Hepatocyte (in vitro differentiated cells): ENCODE results near the gene ANG. TPM values are rescaled to one million over a fixed set of nuclear protein-coding genes. Genes with fewer than 3 reads are reported as not detected.

Experiments used
- DNase-seq: peaks from one replicate; pipeline ENCODE4 v3.0.0-alpha.2; 2016; ENCODE audit warnings: low spot score
- H2AFZ ChIP-seq: fragments of 200-600 bp; sonication (generic); 2 replicates; pipeline ENCODE4 v1.6.0; 2016; ENCODE audit warnings: antibody characterized with exemption, mild to moderate bottlenecking
- H3K27ac ChIP-seq: fragments of 200-600 bp; sonication (generic); 2 replicates; pipeline ENCODE4 v1.5.1; 2016; ENCODE audit warnings: mild to moderate bottlenecking
- H3K27me3 ChIP-seq: fragments of 200-600 bp; sonication (generic); 2 replicates; pipeline ENCODE4 v1.6.1; 2016
- H3K36me3 ChIP-seq: fragments of 200-600 bp; sonication (generic); replicated peaks from 2 replicates; pipeline ENCODE4 v1.5.1; 2016; ENCODE audit warnings: low read depth; ENCODE audit not compliant: insufficient read depth
- H3K4me1 ChIP-seq: fragments of 200-600 bp; sonication (generic); 2 replicates; pipeline ENCODE4 v1.5.1; 2016; ENCODE audit warnings: mild to moderate bottlenecking, moderate library complexity; ENCODE audit not compliant: insufficient read depth
- H3K4me2 ChIP-seq: fragments of 200-600 bp; sonication (generic); 2 replicates; pipeline ENCODE4 v1.6.0; 2016
- H3K4me3 ChIP-seq: fragments of 200-600 bp; sonication (generic); 2 replicates; pipeline ENCODE4 v1.5.1; 2016; ENCODE audit warnings: mild to moderate bottlenecking
- H3K79me2 ChIP-seq: fragments of 200-600 bp; sonication (generic); 2 replicates; pipeline ENCODE4 v1.6.0; 2017; ENCODE audit warnings: mild to moderate bottlenecking
- H3K9me2 ChIP-seq: fragments of 200-600 bp; sonication (generic); replicated peaks from 2 replicates; pipeline ENCODE4 v1.6.0; 2017; ENCODE audit warnings: mild to moderate bottlenecking; ENCODE audit not compliant: insufficient read depth
- H3K9me3 ChIP-seq: fragments of 200-600 bp; sonication (generic); 2 replicates; pipeline ENCODE4 v1.5.1; 2016; ENCODE audit warnings: low read depth, mild to moderate bottlenecking
- H4K20me1 ChIP-seq: fragments of 200-600 bp; sonication (generic); 2 replicates; pipeline ENCODE4 v1.6.0; 2016; ENCODE audit warnings: mild to moderate bottlenecking; ENCODE audit not compliant: insufficient read depth, poor library complexity, severe bottlenecking
- CTCF ChIP-seq: fragments of 200-600 bp; sonication (generic); IDR thresholded peaks from 2 replicates; pipeline ENCODE4 v1.5.1; 2016; ENCODE audit warnings: antibody characterized with exemption, mild to moderate bottlenecking; ENCODE audit not compliant: poor library complexity
- EZH2 ChIP-seq: fragments of 200-600 bp; sonication (generic); IDR thresholded peaks from 2 replicates; pipeline ENCODE4 v1.6.1; 2016; ENCODE audit warnings: antibody characterized with exemption, mild to moderate bottlenecking, borderline replicate concordance
- EZH2phosphoT487 ChIP-seq: fragments of 200-600 bp; sonication (generic); IDR thresholded peaks from one replicate; pipeline ENCODE4 v1.6.1; 2018; ENCODE audit warnings: antibody characterized with exemption, mild to moderate bottlenecking, low read depth, moderate library complexity; ENCODE audit not compliant: unreplicated experiment, severe bottlenecking
- WGBS: methylation state at CpG from one replicate; pipeline ENCODE4 v1.1.6; 2016; ENCODE audit warnings: low lambda C conversion rate; ENCODE audit errors: missing lambda C conversion rate; 5-methylcytosine and 5-hydroxymethylcytosine counted together
- polyA plus RNA-seq: library from polyadenylated mRNA; unstranded; fragments of >200 nt; fragmentation: Nextera tagmentation; extraction: Ambion mirVana; gene quantifications from 2 replicates; pipeline ENCODE4 v1.2.1, GENCODE V29; 2016
- total RNA-seq: library from RNA; depleted of rRNA; stranded (reverse); fragments of >200 nt; gene quantifications from 2 replicates; pipeline ENCODE4 v1.2.3, GENCODE V29; 2014

The ANG gene
- total and polyA plus RNA-seq, 2 experiments from 2014 or later: 79.1 to 103 TPM

- Histone ChIP-seq H3K79me2 (no peaks in the 10 kb centered on the region), H3K4me2 (no peak overlapping the region), H4K20me1 (no peaks in the 10 kb centered on the region), H2AFZ (no peak overlapping the region), H3K4me3 (no peak overlapping the region), H3K36me3 (no peaks in the 10 kb centered on the region), H3K9me3 (no peaks in the 10 kb centered on the region), H3K27ac (no peak overlapping the region), H3K27me3 (peaks cover 54% of the 10 kb centered on the region), H3K9me2 (no peaks in the 10 kb centered on the region), H3K4me1 (no peaks in the 10 kb centered on the region)
- 91% methylated on average over 4 of the region's 4 CpGs for WGBS
- no peak for DNase-seq
- TF ChIP-seq EZH2: no peak
- TF ChIP-seq CTCF: no peak
- no peak for TF ChIP-seq EZH2phosphoT487
These were observed 32.7 kb upstream of the ANG start for GRCh38 chr14:20655851-20656250.

GRCh38 chr14:20656274-20656673, 32.3 kb upstream of the ANG start:
- Histone ChIP-seq H3K4me3 (no peak overlapping the region), H2AFZ (no peak overlapping the region), H3K4me1 (no peaks in the 10 kb centered on the region), H3K27ac (no peak overlapping the region), H3K9me3 (no peaks in the 10 kb centered on the region), H3K79me2 (no peaks in the 10 kb centered on the region), H4K20me1 (no peaks in the 10 kb centered on the region), H3K27me3 (peaks cover 51% of the 10 kb centered on the region), H3K36me3 (no peaks in the 10 kb centered on the region), H3K4me2 (no peak overlapping the region), H3K9me2 (no peaks in the 10 kb centered on the region)
- no peak for DNase-seq
- TF ChIP-seq EZH2 (no peak), EZH2phosphoT487 (no peak), CTCF (no peak)
- WGBS: 90% methylated on average over 4 of the region's 4 CpGs

GRCh38 chr14:20657216-20658211, 31.1 kb upstream of the ANG start:
- peak overlapping the region; percentile 24 for H3K4me2 ChIP-seq
- 22% methylated on average over 28 of the region's 28 CpGs for WGBS
- H2AFZ ChIP-seq: no peak overlapping the region
- no peaks in the 10 kb centered on the region for H3K9me2 ChIP-seq
- H3K27me3 ChIP-seq: peaks cover 47% of the 10 kb centered on the region
- H3K9me3 ChIP-seq: no peaks in the 10 kb centered on the region
- H3K27ac ChIP-seq: no peak overlapping the region
- TF ChIP-seq EZH2 (no peak), CTCF (peak; percentile 38)
- peak; percentile 70 for DNase-seq
- no peak overlapping the region for H3K4me3 ChIP-seq
- H3K36me3 ChIP-seq: no peaks in the 10 kb centered on the region
- no peaks in the 10 kb centered on the region for H3K79me2 ChIP-seq
- no peaks in the 10 kb centered on the region for H3K4me1 ChIP-seq
- H4K20me1 ChIP-seq: no peaks in the 10 kb centered on the region
